ENCODE results near the gene TMEM132A.

Gene TMEM132A

DNA sequence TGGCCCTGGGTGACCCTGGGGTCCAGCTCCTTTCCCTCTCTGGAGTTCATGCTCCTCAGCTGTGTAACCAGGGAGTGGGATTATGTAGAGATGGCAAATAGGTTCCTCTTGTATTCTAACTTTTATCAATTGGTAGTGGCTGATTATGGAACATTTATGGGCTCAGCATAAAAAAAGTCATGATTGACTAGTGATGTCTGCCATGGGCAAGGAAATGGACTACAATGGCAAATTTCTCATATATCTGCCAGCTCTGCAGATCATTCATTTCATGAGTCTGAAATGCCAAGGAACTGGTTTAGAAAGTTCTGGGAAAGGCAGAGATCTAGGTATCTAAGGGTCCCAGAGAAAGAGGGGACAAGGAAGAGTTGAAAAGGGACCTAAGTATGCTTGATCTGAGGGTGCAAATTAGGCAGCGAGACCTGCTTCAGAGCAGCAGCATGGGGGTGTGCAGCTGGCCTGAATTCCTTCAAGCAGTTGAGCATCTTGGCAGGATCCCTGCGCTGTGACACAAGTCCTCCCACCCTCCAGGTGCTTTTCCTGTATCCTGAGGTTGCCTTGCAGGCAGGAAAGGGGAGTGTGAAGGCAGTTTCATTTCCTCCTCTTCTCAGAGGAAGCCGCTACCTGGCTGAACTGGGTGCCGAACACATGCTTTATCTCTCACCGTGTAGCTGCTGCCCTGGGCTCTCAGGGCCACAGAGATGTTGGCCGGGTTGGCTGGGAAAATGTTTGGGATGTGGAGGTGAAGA lies 17.3 kb downstream of the TMEM132A start:
- Histone ChIP-seq H3K27me3 (ENCODE audit: control insufficient read depth, insufficient read depth, low read length) (no peaks in the 10 kb centered on the region), H3K9ac (ENCODE audit: low read depth, low read length) (no peak overlapping the region), H3K4me2 (ENCODE audit: low read length) (no peak overlapping the region), H3K4me1 (ENCODE audit: control insufficient read depth, insufficient read depth, low read length) (no peaks in the 10 kb centered on the region), H3K36me3 (ENCODE audit: insufficient read depth, low read length) (no peaks in the 10 kb centered on the region), H3K4me3 (ENCODE audit: low read length) (no peak overlapping the region), H3K9me3 (replicated peaks; ENCODE audit: low read length) (no peaks in the 10 kb centered on the region)

DNA sequence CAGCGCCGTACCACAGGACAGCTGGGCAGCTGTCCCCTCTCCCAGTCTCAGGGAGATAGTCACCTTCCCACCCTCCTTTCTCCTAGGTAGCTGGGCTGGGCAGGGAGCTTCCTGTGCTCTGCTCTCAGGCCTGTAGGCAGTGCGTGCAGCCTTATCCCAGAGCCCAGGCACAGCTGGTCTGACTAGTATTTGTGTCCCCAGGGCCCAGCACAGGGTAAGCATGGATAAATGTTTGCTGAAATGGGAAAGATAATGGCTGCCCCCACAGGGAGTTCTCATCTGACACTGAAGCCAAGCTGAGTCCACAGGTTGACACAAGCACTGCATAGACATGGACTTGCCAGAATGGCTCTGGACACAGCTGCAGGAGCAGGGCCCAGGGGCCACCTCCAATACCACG lies 18.0 kb downstream of the TMEM132A start:
- Histone ChIP-seq H3K4me2 (ENCODE audit: low read length) (no peak overlapping the region), H3K36me3 (ENCODE audit: insufficient read depth, low read length) (no peaks in the 10 kb centered on the region), H3K27me3 (ENCODE audit: control insufficient read depth, insufficient read depth, low read length) (no peaks in the 10 kb centered on the region), H3K4me1 (ENCODE audit: control insufficient read depth, insufficient read depth, low read length) (no peaks in the 10 kb centered on the region), H3K4me3 (ENCODE audit: low read length) (no peak overlapping the region), H3K9me3 (replicated peaks; ENCODE audit: low read length) (no peaks in the 10 kb centered on the region), H3K9ac (ENCODE audit: low read depth, low read length) (no peak overlapping the region)

DNA sequence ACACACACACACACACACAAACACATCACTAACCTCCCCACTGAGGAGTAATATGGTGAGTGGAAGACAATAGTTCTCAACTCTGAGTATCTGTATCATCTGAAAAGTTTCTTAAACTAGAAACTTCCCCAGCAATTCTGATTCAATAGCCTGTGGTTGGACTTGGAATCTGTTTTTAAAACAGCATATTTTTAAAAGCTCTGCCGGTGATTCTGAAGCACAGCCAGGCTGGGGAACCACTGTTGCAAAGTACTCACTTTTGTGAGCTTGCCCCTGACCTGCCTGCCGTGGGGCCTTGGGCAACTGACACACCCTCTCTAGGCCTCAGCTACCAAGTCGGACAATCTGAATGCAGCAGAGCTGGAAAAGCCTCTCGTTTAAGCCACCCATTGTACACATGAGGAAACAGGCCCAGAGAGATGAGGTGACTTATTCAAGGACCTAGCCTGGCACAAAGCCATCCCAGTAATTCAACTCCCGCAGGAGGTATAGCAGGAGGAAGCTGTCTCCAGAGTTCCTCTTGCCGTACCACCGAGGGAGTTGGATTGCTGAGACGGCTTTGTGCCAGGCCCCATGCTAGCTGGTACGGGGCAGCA lies 18.8 kb downstream of the TMEM132A start:
- Histone ChIP-seq H3K27me3 (ENCODE audit: control insufficient read depth, insufficient read depth, low read length) (no peaks in the 10 kb centered on the region), H3K4me2 (ENCODE audit: low read length) (no peak overlapping the region), H3K36me3 (ENCODE audit: insufficient read depth, low read length) (no peaks in the 10 kb centered on the region), H3K4me3 (ENCODE audit: low read length) (no peak overlapping the region), H3K9me3 (replicated peaks; ENCODE audit: low read length) (no peaks in the 10 kb centered on the region), H3K9ac (ENCODE audit: low read depth, low read length) (no peak overlapping the region), H3K4me1 (ENCODE audit: control insufficient read depth, insufficient read depth, low read length) (no peaks in the 10 kb centered on the region)

DNA sequence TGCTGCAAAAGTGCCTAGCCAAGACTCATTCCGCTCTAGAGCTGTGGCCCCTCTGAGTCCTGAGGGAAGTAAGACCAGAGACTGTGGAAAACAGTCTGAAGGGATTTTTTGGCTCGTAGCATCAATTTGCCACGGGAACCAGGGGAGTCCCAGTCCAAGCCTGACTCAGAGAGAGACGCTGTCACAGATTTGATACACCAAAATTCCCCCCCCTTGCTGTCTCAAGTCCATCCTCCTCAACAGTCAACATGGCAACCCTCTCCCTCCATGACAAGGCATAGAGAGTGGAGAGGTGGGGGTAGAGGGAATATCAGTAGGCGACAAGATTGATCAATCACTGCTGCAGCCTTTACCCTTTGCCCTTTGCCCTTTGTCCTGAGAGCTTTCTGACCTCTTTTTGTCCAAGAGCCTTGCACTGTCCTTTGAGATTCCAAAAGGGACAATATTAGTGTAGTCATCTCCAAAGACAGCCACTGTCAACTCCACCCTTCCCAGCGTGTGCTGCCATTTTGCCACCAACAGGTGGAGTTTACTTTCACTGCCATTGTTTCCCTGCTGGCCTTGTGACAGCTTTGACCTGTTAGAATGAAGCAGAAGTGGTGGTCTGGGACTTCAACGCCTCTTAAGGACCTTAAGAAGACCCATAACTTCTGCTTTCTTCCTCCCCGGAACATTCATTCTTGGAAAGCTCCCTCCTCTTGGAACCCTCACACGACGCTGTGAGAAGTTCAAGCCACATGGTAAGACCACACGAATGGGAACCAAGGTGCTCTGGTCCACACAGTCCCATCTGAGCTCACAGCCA lies 20.4 kb downstream of the TMEM132A start:
- Histone ChIP-seq H3K4me1 (ENCODE audit: control insufficient read depth, insufficient read depth, low read length) (no peaks in the 10 kb centered on the region), H3K27me3 (ENCODE audit: control insufficient read depth, insufficient read depth, low read length) (no peaks in the 10 kb centered on the region), H3K4me2 (ENCODE audit: low read length) (no peak overlapping the region), H3K9me3 (replicated peaks; ENCODE audit: low read length) (no peaks in the 10 kb centered on the region), H3K9ac (ENCODE audit: low read depth, low read length) (no peak overlapping the region), H3K36me3 (ENCODE audit: insufficient read depth, low read length) (no peaks in the 10 kb centered on the region), H3K4me3 (ENCODE audit: low read length) (no peak overlapping the region)

DNA sequence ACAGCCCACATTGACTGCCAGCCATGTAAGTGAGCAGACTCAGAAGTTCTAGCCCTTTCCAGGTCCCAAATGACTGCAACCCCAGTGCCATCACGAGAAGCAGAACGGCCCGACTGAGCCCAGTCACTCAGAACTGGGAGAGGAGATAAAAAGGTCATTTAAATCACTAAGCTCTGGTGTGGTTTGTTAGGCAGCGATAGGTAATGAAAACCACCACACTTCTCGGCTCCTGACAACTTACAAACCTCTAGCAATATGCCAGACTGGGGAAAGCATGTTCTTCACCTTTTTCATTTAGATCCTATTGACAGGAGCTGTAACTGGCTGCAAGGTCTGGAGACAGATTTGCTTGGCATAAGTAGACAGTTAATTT lies 21.0 kb downstream of the TMEM132A start:
- peaks cover 4% of the 10 kb centered on the region for H3K27me3 ChIP-seq (ENCODE audit: control insufficient read depth, insufficient read depth, low read length)

DNA sequence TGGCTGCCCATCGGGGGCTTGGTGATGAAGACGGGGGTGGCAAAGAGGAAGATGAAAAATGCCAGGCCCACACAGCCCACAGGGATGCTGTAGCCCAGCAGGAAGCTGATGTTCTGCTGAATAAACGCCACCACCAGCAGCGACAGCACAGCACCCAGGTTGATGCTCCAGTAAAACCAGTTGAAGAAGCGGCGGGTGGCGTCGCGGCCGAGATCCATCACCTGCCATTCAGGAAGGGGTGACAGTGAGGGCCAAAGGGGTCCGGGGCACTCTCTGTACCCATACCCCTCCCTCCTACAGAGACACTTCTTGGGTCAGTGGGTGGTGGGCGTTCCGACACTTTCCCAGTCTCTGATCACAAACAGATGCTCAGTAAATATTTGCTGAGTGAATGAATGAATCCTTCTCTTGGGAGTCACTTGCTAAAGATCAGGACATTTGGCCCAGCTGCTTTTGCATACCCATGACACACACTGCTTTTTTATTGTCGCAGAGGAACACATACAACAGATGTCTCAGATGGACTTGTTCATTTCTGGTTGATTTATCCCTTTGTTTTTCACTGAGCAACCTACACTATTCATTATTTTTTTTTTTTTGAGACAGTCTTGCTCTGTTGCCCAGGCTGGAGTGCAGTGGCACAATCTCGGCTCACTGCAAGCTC lies 22.5 kb downstream of the TMEM132A start:
- no peak overlapping the region for H3K9ac ChIP-seq (ENCODE audit: low read depth, low read length)
- no peak overlapping the region for H3K4me3 ChIP-seq (ENCODE audit: low read length)
- H3K4me1 ChIP-seq (ENCODE audit: control insufficient read depth, insufficient read depth, low read length) = peaks cover 2% of the 10 kb centered on the region
- no peak overlapping the region for H3K4me2 ChIP-seq (ENCODE audit: low read length)
- H3K27me3 ChIP-seq (ENCODE audit: control insufficient read depth, insufficient read depth, low read length) = peaks cover 4% of the 10 kb centered on the region
- H3K9me3 ChIP-seq (replicated peaks; ENCODE audit: low read length) = no peaks in the 10 kb centered on the region
- no peaks in the 10 kb centered on the region for H3K36me3 ChIP-seq (ENCODE audit: insufficient read depth, low read length)

More for the DNA sequence above, 21.0 kb downstream of the TMEM132A start:
- Histone ChIP-seq H3K9me3 (replicated peaks; ENCODE audit: low read length) (no peaks in the 10 kb centered on the region), H3K4me3 (ENCODE audit: low read length) (no peak overlapping the region), H3K36me3 (ENCODE audit: insufficient read depth, low read length) (no peaks in the 10 kb centered on the region), H3K4me1 (ENCODE audit: control insufficient read depth, insufficient read depth, low read length) (no peaks in the 10 kb centered on the region), H3K4me2 (ENCODE audit: low read length) (no peak overlapping the region), H3K9ac (ENCODE audit: low read depth, low read length) (no peak overlapping the region)

DNA sequence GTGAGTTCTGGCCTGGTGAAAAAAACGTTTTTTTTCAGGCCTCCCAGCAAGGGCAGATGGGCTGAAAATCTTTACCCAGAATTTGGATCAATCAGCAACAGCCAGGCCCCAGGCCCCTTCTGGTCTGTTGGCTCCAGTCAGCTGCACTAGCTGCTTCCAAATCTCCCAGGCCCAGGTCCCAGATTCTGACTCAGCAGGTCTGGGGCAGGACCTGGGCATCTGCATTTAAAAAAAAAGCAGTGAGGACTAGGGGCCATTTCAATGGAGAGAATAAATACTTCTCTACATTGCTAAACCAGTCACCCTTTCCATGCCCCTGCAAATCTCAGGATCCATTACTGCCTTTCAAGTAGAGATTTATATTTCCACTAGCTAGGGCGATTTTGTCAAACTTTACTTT lies 23.4 kb downstream of the TMEM132A start:
- Histone ChIP-seq H3K36me3 (ENCODE audit: insufficient read depth, low read length) (no peaks in the 10 kb centered on the region), H3K27me3 (ENCODE audit: control insufficient read depth, insufficient read depth, low read length) (peaks cover 4% of the 10 kb centered on the region), H3K4me2 (ENCODE audit: low read length) (no peak overlapping the region), H3K9ac (ENCODE audit: low read depth, low read length) (no peak overlapping the region), H3K9me3 (replicated peaks; ENCODE audit: low read length) (no peaks in the 10 kb centered on the region), H3K4me3 (ENCODE audit: low read length) (no peak overlapping the region), H3K4me1 (ENCODE audit: control insufficient read depth, insufficient read depth, low read length) (peaks cover 12% of the 10 kb centered on the region)

DNA sequence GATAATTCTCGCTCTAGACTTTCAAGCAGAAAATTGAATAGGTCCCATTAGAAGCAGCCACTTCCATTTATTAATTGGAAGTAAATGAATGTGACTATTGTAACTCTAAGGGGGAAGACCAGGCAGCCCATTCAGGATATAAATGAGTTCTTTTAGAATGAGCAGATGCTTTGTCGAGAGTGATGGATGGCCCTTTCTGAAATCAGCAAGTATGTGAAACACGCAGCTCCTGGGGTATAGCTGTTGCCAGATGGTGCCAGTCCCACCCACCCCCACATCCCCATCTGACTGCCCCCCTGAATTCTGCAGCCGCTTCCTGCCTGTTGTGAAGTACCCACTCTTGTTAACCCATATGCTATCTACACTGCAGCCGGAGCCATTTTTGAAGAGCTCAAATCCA lies 24.0 kb downstream of the TMEM132A start:
- Histone ChIP-seq H3K4me2 (ENCODE audit: low read length) (no peak overlapping the region), H3K9me3 (replicated peaks; ENCODE audit: low read length) (no peaks in the 10 kb centered on the region), H3K4me3 (ENCODE audit: low read length) (no peak overlapping the region), H3K9ac (ENCODE audit: low read depth, low read length) (no peak overlapping the region), H3K4me1 (ENCODE audit: control insufficient read depth, insufficient read depth, low read length) (peaks cover 12% of the 10 kb centered on the region), H3K36me3 (ENCODE audit: insufficient read depth, low read length) (no peaks in the 10 kb centered on the region), H3K27me3 (ENCODE audit: control insufficient read depth, insufficient read depth, low read length) (peaks cover 4% of the 10 kb centered on the region)

DNA sequence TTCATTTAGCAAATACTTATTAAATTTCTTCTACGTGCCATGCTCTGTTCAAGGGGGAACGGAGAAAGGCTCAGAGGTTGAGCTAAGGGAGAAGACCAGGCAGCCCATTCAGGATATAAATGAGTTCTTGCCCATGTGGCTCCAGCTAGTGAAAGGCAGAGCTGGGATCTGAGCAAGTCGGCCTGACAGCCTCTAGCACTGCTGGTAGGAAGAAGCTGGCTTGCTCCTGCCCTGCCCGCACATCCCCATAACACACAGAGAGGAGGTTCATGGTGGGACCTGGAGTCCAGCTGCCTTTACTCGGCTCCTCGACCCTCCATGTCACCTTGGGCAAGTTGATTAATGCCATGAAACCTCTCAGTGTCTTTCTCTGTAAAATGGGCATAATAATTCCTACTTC lies 25.8 kb downstream of the TMEM132A start:
- no peak overlapping the region for H3K9ac ChIP-seq (ENCODE audit: low read depth, low read length)
- H3K36me3 ChIP-seq (ENCODE audit: insufficient read depth, low read length) = no peaks in the 10 kb centered on the region
- H3K27me3 ChIP-seq (ENCODE audit: control insufficient read depth, insufficient read depth, low read length) = peaks cover 4% of the 10 kb centered on the region
- no peak overlapping the region for H3K4me2 ChIP-seq (ENCODE audit: low read length)
- H3K9me3 ChIP-seq (replicated peaks; ENCODE audit: low read length) = no peaks in the 10 kb centered on the region
- peaks cover 12% of the 10 kb centered on the region for H3K4me1 ChIP-seq (ENCODE audit: control insufficient read depth, insufficient read depth, low read length)
- H3K4me3 ChIP-seq (ENCODE audit: low read length) = no peak overlapping the region

DNA sequence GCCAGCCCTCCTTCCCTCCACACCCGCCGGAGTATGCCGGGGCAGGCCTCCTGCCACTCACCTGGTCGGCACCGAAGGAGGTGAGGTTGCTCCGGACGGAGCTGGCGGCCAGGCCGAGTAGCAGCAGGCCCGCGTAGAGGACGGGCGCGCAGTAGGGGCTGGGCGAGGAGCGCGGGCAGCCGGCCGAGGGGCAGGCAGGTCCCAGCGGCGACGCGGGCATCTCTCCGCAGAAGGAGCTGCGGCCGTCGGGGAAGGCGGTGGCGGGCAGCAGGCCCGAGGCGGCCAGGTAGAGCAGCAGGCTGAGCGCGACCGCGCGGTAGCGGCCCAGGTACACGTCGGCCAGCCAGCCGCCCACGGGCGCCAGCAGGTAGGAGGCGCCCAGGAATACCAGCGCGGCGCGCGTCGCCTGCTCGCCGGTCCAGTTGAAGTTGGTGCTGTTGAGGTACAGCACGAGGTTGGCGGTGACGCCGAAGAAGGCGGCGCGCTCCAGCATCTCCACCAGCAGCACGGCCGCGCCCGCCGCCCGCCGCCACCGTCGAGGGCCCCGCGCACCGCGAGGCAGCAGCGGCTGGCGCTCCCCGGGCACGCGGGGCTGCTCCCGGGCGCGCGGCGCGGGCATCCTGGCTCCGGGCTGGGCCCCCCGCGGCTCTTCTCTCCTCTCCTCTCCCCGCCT lies 26.8 kb downstream of the TMEM132A start:
- Histone ChIP-seq H3K4me1 (ENCODE audit: control insufficient read depth, insufficient read depth, low read length) (peaks cover 12% of the 10 kb centered on the region), H3K4me2 (ENCODE audit: low read length) (peak overlapping the region; percentile 89), H3K36me3 (ENCODE audit: insufficient read depth, low read length) (no peaks in the 10 kb centered on the region), H3K9me3 (replicated peaks; ENCODE audit: low read length) (no peaks in the 10 kb centered on the region), H3K4me3 (ENCODE audit: low read length) (peak overlapping the region; percentile 69), H3K27me3 (ENCODE audit: control insufficient read depth, insufficient read depth, low read length) (peaks cover 4% of the 10 kb centered on the region), H3K9ac (ENCODE audit: low read depth, low read length) (peak overlapping the region; percentile 83)

DNA sequence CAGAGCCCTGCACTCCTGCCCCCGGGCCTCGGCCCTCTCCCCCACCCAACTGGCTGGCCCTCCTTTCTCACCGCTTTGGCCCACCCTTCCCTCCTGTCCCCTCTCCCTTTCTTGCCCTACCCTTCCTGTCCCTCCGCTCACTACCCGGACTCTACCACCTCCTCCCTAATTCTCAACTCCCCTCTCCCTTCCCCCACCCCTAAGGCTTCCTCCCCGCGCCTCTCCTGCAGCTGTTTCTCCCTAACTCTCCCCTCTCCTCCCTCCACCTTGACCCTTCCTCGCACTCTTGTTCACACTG lies 27.3 kb downstream of the TMEM132A start:
- Histone ChIP-seq H3K36me3 (ENCODE audit: insufficient read depth, low read length) (no peaks in the 10 kb centered on the region), H3K9me3 (replicated peaks; ENCODE audit: low read length) (no peaks in the 10 kb centered on the region), H3K27me3 (ENCODE audit: control insufficient read depth, insufficient read depth, low read length) (peaks cover 4% of the 10 kb centered on the region), H3K9ac (ENCODE audit: low read depth, low read length) (peak overlapping the region; percentile 83), H3K4me2 (ENCODE audit: low read length) (peak overlapping the region; percentile 89), H3K4me3 (ENCODE audit: low read length) (peak overlapping the region; percentile 69), H3K4me1 (ENCODE audit: control insufficient read depth, insufficient read depth, low read length) (peaks cover 12% of the 10 kb centered on the region)

All from skeletal muscle satellite cell (primary cell).